Measurements from ENCODE around the gene ONECUT2.
"Not testable (repeated sequence)": the region's sequence is repeated elsewhere in the genome, so short reads cannot be mapped to it uniquely, and the experiment has no call there.

ONECUT2 gene

GRCh38 chr18:57446322-57446721 is 11.1 kb downstream of the ONECUT2 start:
- no peak for DNase-seq (ENCODE audit: low read depth)

- no peak for DNase-seq (ENCODE audit: low read depth)
Observed at GRCh38 chr18:57447154-57447621, 12.0 kb downstream of the ONECUT2 start.

GRCh38 chr18:57455576-57456129 is 20.5 kb downstream of the ONECUT2 start:
- no peak for DNase-seq (ENCODE audit: low read depth)

GRCh38 chr18:57461652-57462269 is 26.6 kb downstream of the ONECUT2 start:
- no peak for DNase-seq (ENCODE audit: low read depth)

- no peak for DNase-seq (ENCODE audit: low read depth)
Observed at GRCh38 chr18:57466307-57466706, 31.1 kb downstream of the ONECUT2 start.

- no peak for DNase-seq (ENCODE audit: low read depth)
Observed at GRCh38 chr18:57466745-57467409, 31.7 kb downstream of the ONECUT2 start.

GRCh38 chr18:57469884-57470283 is 34.7 kb downstream of the ONECUT2 start:
- no peak for DNase-seq (ENCODE audit: low read depth)

- no peak for DNase-seq (ENCODE audit: low read depth)
Observed at GRCh38 chr18:57475408-57475807, 40.2 kb downstream of the ONECUT2 start.

- no peak for DNase-seq (ENCODE audit: low read depth)
Observed at GRCh38 chr18:57475903-57476302, 40.7 kb downstream of the ONECUT2 start.

- no peak for DNase-seq (ENCODE audit: low read depth)
Observed at GRCh38 chr18:57480733-57481132, 45.6 kb downstream of the ONECUT2 start.

- no peak for DNase-seq (ENCODE audit: low read depth)
Observed at GRCh38 chr18:57497372-57498294, 62.5 kb downstream of the ONECUT2 start.

GRCh38 chr18:57498682-57499256 is 63.6 kb downstream of the ONECUT2 start:
- no peak for DNase-seq (ENCODE audit: low read depth)

- no peak for DNase-seq (ENCODE audit: low read depth)
Observed at GRCh38 chr18:57502624-57503023, 67.5 kb downstream of the ONECUT2 start.

GRCh38 chr18:57505231-57505630 is 70.1 kb downstream of the ONECUT2 start:
- DNase-seq (ENCODE audit: low read depth) = no peak

GRCh38 chr18:57516056-57516455 is 80.9 kb downstream of the ONECUT2 start:
- DNase-seq (ENCODE audit: low read depth) = no peak

GRCh38 chr18:57518533-57518932 is 83.4 kb downstream of the ONECUT2 start:
- DNase-seq (ENCODE audit: low read depth) = no peak

GRCh38 chr18:57519668-57520424 is 84.7 kb downstream of the ONECUT2 start:
- DNase-seq (ENCODE audit: low read depth) = no peak

- DNase-seq (ENCODE audit: low read depth) = not testable (repeated sequence)
Observed at GRCh38 chr18:57522348-57522747, 87.2 kb downstream of the ONECUT2 start.

GRCh38 chr18:57523171-57523956 is 88.2 kb downstream of the ONECUT2 start:
- no peak for DNase-seq (ENCODE audit: low read depth)

GRCh38 chr18:57527556-57528229 is 92.5 kb downstream of the ONECUT2 start:
- no peak for DNase-seq (ENCODE audit: low read depth)
